HG02642 (cell line): ENCODE data around the gene SCML1.

ENCODE experiments used
- ATAC-seq: cut with Tn5 transposase; IDR thresholded peaks from one replicate; pipeline ENCODE4 v1.9.1; 2021; ENCODE audit warnings: mild to moderate bottlenecking; ENCODE audit not compliant: unreplicated experiment, poor library complexity

The SCML1 gene

DNA sequence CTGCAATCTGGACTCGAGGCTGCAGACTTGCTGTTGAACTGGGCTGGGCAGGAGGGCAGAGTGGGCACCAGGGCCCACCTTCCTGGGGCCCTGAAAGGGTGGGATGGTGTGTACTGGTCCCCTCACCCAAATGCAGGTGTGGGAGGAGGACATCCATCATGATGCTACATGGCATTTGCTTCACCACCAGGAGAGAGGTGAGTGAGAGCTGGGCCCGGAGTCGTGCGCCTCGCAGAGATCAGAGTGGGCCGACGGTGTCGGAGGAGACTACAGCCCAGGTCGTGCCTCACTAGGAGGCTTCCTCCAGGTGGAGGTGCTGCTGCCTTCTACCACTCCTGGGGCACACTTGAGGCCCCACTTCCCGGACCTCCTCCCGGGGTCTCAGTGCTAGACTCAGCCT, 50.3 kb downstream of the SCML1 start:
- no peak for ATAC-seq

DNA sequence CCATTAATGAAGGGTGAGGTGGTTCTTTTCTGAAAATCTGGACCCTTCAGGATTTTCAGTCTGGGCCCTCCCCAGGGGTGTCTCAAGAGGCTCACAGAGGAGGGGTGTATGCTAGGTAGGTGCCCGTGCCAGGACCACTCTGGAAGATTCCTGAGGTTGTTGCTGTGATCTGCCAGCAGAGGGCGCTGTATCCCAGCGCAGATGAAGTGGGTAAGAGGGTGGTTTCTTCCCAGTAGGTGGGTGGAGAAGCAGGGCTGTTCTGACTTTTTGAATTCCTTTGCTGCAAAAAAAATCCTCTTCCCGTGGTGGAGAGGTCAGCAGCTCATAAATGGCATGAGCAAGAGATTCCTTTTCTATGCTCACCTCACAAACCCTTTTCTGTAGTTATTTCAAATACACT, 51.1 kb downstream of the SCML1 start:
- no peak for ATAC-seq

DNA sequence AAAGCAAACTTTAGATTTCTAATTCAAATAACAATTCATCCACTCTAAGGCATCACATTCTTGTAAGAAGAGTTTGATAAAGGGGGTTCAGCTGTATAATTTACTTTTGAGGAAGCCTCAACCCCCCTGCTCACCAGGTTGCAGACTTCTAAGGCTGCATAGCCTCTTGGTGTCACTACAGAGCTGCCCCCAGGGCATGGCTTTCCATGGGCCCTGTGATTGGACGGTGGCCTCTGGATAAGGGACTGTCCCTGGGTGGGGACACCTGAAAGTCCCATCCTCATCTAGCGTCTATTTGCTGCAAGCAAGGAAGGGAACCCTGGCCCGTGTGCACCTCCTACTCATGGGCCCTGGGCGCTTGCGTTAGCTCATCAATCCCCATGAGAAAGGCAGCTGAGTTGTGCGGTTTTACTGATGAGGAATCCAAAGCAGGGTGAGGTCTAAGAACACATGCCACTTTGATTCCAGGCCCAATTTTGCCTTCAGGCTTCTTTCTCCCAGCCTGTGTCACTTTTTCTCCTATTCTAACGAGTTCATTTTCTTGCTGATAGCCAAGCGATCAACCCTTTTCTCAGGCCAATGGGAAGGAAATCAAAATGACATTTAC, 51.8 kb downstream of the SCML1 start:
- no peak for ATAC-seq

DNA sequence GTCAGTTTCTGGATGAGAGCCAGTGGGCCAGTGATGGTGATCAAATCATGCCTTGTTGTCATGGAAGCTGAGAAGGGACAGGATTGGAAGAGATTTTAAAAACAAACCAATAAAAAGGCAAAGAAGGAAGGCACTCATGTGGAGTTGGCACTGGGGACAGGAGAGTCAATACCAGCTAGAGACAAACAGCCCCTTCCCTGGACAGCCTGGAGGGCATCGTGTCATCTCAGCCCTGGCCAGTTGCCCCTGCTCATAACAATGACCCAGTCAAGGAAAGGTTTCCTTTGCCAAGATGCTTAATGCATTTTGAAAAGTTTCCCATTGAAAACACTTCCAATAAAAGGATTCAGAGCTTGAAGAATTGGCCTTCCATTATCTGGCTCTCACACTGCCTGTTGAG, 55.5 kb downstream of the SCML1 start:
- ATAC-seq, result no peak

DNA sequence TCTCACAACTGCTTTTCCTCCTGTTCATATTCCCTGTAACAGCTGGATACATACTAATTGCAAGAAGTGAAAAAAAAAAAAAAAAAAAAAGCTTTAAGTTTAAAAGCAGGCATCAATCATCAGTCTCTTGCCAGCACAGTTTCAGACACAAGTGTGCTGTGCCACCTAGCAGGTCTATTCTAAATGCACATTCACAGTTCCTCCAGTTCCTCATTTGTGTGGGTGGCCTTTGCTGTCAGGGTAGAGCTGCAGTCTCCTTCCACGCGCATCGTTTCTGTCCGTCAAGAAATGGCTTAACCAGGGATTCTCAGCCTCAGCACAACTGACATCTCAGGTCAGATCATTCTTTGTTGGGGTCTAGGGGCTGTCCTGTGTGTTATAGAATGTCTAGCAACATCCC, 61.6 kb downstream of the SCML1 start:
- ATAC-seq, result no peak

DNA sequence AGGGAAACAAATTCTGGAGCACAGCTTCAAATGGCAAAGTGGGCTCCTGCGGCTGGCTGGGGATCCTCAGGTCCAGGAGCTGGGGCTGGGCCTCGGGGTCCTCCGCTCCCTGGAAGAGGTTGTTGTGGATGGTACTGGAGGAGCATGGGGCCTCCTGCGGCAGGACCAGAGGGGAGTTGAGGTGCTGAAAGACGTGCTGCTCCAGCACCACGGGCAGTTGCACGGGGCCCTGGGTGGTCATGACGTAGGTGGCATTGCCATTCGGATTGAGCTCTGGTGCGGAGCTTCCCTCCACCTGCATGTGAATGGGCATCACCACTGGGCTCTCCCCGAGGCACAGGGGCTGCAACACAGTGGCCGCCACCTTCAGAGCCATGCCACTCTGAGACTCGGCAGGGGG, 64.1 kb downstream of the SCML1 start:
- no peak for ATAC-seq

DNA sequence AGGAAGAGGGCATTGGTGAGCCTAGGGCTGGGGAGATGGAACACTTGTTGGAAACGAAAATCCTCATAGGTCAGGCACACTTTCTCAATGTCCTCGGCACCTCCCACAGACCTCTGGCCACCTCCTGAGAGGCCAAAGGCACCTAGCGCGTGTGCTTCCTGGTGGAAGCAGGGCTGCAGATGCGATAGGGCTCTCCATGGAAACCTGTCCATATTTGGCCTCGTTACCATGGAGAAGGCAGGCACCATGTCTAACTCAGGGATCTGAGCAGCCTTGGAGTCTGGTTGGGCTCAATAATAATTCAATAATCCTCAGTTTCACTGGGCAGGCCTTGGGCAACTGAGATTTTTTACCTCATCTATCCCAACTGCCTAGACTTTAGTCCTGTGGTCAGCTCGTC, 65.5 kb downstream of the SCML1 start:
- no peak for ATAC-seq

DNA sequence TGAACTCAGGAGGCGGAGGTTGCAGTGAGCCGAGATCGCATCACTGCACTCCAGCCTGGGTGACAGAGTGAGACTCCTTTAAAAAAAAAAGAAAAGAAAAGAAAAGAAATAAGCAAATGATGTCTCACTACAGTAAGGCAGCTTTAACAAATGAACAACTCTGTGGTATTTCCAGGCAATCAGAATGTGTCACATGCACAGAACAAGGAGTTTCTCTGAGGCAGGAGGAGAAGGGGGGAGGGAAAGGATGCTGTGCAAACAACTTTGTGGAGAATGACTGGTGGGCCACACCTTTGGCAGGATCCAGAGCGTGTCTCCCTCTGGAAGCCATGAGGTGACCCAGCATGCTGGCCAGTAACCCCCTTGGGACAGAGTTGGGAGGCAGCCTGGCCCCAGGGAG, 66.2 kb downstream of the SCML1 start:
- ATAC-seq, result no peak
